Effector memory CD4-positive, alpha-beta T cell (primary cell): ENCODE results near the gene MORN3.
A peak's percentile ranks its signal among the peaks of the same experiment; 100 is the strongest.
"Not testable (repeated sequence)": the region's sequence is repeated elsewhere in the genome, so short reads cannot be mapped to it uniquely, and the experiment has no call there.

Source experiments
- DNase-seq, 3 donors: peaks; one replicate each; pipeline ENCODE4 v3.0.0-alpha.2; 2020
- H3K27ac ChIP-seq: 2 replicates; pipeline ENCODE4 v1.7.0; 2013; ENCODE audit warnings: mild to moderate bottlenecking, low read length, moderate library complexity; ENCODE audit not compliant: insufficient read depth, poor library complexity, severe bottlenecking
- H3K27me3 ChIP-seq: replicated peaks from 2 replicates; pipeline ENCODE4 v1.7.0; 2013; ENCODE audit warnings: mild to moderate bottlenecking, low read length; ENCODE audit not compliant: insufficient read depth, control insufficient read depth, poor library complexity, severe bottlenecking
- H3K36me3 ChIP-seq: 2 replicates; pipeline ENCODE4 v1.7.0; 2013; ENCODE audit warnings: mild to moderate bottlenecking, low read length, moderate library complexity; ENCODE audit not compliant: control insufficient read depth, insufficient read depth
- H3K4me1 ChIP-seq: 2 replicates; pipeline ENCODE4 v1.7.0; 2013; ENCODE audit warnings: low read length, mild to moderate bottlenecking; ENCODE audit not compliant: control insufficient read depth, insufficient read depth, poor library complexity, severe bottlenecking
- H3K4me3 ChIP-seq: 2 replicates; pipeline ENCODE4 v1.7.0; 2013; ENCODE audit warnings: low read length, low read depth, mild to moderate bottlenecking; ENCODE audit not compliant: insufficient read depth, poor library complexity, severe bottlenecking
- H3K9me3 ChIP-seq: 2 replicates; pipeline ENCODE4 v1.7.0; 2013; ENCODE audit warnings: mild to moderate bottlenecking, low read length, moderate library complexity; ENCODE audit not compliant: control insufficient read depth
- total RNA-seq, 3 donors: gene quantifications; one replicate each; lab custom pipeline; 2026; lab: John Stamatoyannopoulos, UW

The MORN3 gene
- 17.6 to 18.9 (median 17.6) reads per million in 3 donors for total RNA-seq

- no peaks in the 10 kb centered on the region for H3K27me3 ChIP-seq
- H3K4me1 ChIP-seq: peaks cover 29% of the 10 kb centered on the region
- no peak for DNase-seq
- no peak within 1 kb of the TSS for H3K4me3 ChIP-seq
- no peaks in the 10 kb centered on the region for H3K36me3 ChIP-seq
- H3K27ac ChIP-seq: no peak within 1 kb of the TSS
- H3K9me3 ChIP-seq: no peaks in the 10 kb centered on the region
Observed at GRCh38 chr12:121669521-121669900, at the start of gene MORN3. MORN3 (minus strand) TSS chr12:121669654; CDS start chr12:121669483, 171 bp downstream.

GRCh38 chr12:121718653-121719239, 49.3 kb upstream of the MORN3 start:
- H3K4me1 ChIP-seq: no peaks in the 10 kb centered on the region
- H3K27ac ChIP-seq: no peak overlapping the region
- H3K9me3 ChIP-seq: no peaks in the 10 kb centered on the region
- no peak for DNase-seq
- no peaks in the 10 kb centered on the region for H3K27me3 ChIP-seq
- no peak overlapping the region for H3K4me3 ChIP-seq
- no peaks in the 10 kb centered on the region for H3K36me3 ChIP-seq

GRCh38 chr12:121717041-121717699, 47.7 kb upstream of the MORN3 start:
- Histone ChIP-seq H3K36me3 (no peaks in the 10 kb centered on the region), H3K4me1 (peaks cover 9% of the 10 kb centered on the region), H3K4me3 (no peak overlapping the region), H3K27ac (no peak overlapping the region), H3K27me3 (no peaks in the 10 kb centered on the region), H3K9me3 (no peaks in the 10 kb centered on the region)
- DNase-seq: no peak

GRCh38 chr12:121715862-121716435, 46.5 kb upstream of the MORN3 start:
- DNase-seq: no peak
- no peaks in the 10 kb centered on the region for H3K36me3 ChIP-seq
- H3K9me3 ChIP-seq: no peaks in the 10 kb centered on the region
- H3K27me3 ChIP-seq: no peaks in the 10 kb centered on the region
- no peak overlapping the region for H3K27ac ChIP-seq
- no peak overlapping the region for H3K4me3 ChIP-seq
- peaks cover 9% of the 10 kb centered on the region for H3K4me1 ChIP-seq

- DNase-seq, H3K9me3 ChIP-seq, H3K27ac ChIP-seq, H3K27me3 ChIP-seq, H3K4me3 ChIP-seq, H3K4me1 ChIP-seq, H3K36me3 ChIP-seq: not testable (repeated sequence)
Observed at GRCh38 chr12:121715055-121715454, 45.6 kb upstream of the MORN3 start.

GRCh38 chr12:121713793-121714192, 44.3 kb upstream of the MORN3 start:
- Histone ChIP-seq H3K4me1 (peaks cover 9% of the 10 kb centered on the region), H3K4me3 (no peak overlapping the region), H3K9me3 (no peaks in the 10 kb centered on the region), H3K36me3 (no peaks in the 10 kb centered on the region), H3K27me3 (no peaks in the 10 kb centered on the region), H3K27ac (no peak overlapping the region)
- DNase-seq: no peak

- H3K4me1 ChIP-seq: peaks cover 9% of the 10 kb centered on the region
- H3K4me3 ChIP-seq: peak overlapping the region; percentile 90
- no peak overlapping the region for H3K27ac ChIP-seq
- DNase-seq: no peak
- H3K9me3 ChIP-seq: no peaks in the 10 kb centered on the region
- no peaks in the 10 kb centered on the region for H3K36me3 ChIP-seq
- H3K27me3 ChIP-seq: no peaks in the 10 kb centered on the region
Observed at GRCh38 chr12:121713257-121713777, 43.9 kb upstream of the MORN3 start.

- Histone ChIP-seq H3K36me3 (no peaks in the 10 kb centered on the region), H3K9me3 (no peaks in the 10 kb centered on the region), H3K4me1 (peaks cover 9% of the 10 kb centered on the region), H3K27me3 (no peaks in the 10 kb centered on the region), H3K4me3 (peak within 1 kb of the TSS; percentile 90), H3K27ac (peak within 1 kb of the TSS; percentile 65)
- peak; percentile 74 to 80 (median 78) for DNase-seq
Observed at GRCh38 chr12:121712461-121713256, 43.2 kb upstream of the MORN3 start, which contains the start of gene TMEM120B. TMEM120B (plus strand) TSS chr12:121712752; CDS start chr12:121712896, 144 bp downstream.

GRCh38 chr12:121712190-121712460, 42.7 kb upstream of the MORN3 start:
- H3K36me3 ChIP-seq: no peaks in the 10 kb centered on the region
- H3K9me3 ChIP-seq: no peaks in the 10 kb centered on the region
- no peaks in the 10 kb centered on the region for H3K27me3 ChIP-seq
- peak overlapping the region; percentile 78 for H3K4me3 ChIP-seq
- peak overlapping the region; percentile 65 for H3K27ac ChIP-seq
- peaks cover 9% of the 10 kb centered on the region for H3K4me1 ChIP-seq
- no peak for DNase-seq
